Measurements from ENCODE around the gene EHMT2. TPM values are rescaled to one million over a fixed set of nuclear protein-coding genes. Genes with fewer than 3 reads are reported as not detected.

Gene EHMT2
- polyA plus RNA-seq, 1 donor (not counting 4 experiments of a cell fraction or from before 2014, with no cell fraction given), result 17.7 TPM

DNA sequence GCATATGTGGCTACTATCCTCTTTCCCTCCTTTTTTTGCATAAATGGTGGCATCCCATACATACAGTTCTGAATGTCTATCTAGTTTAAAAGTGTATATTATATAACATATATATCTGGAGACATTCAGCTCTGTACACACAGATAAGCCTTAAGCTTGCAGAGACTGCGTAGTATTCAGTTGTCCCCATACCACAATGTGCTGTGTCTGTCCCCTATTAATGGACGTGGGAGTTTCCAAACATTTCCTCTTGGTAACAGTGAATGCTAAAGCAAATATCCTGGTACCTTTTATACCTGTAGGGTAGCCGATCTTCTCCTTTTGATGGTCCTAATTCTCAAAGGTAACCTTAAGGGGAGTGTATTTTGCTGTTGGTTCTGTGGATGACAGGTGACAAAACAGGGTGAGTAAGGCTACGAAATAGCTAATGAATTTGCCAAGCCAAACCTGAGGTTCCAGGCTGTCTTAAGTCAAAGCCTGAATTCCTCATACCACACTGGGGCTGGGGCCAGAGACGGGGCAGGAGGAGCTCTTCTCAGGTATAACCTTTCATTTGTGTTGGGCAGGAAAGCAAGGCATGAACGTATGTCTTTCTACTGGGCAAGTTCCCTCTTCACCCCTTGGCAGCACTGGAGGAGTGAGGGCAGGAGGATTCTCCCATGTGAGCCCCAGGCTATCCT is 22.3 kb upstream of the EHMT2 start:
- H3K27ac ChIP-seq (ENCODE audit: control insufficient read depth, insufficient read depth, low read length), result no peak overlapping the region
- no peaks in the 10 kb centered on the region for H3K36me3 ChIP-seq (ENCODE audit: control insufficient read depth in 2 of 2, extremely low read depth in 1 of 2, insufficient read depth in 2 of 2, low read length in 2 of 2)
- no peaks in the 10 kb centered on the region for H4K20me1 ChIP-seq (ENCODE audit: control insufficient read depth, extremely low read depth, insufficient read depth, low read length)
- H3K79me2 ChIP-seq (ENCODE audit: control insufficient read depth, insufficient read depth, low read length), result no peaks in the 10 kb centered on the region
- no peaks in the 10 kb centered on the region for H3K9me3 ChIP-seq (ENCODE audit: control insufficient read depth, low read depth, low read length)
- no peaks in the 10 kb centered on the region for H3K4me1 ChIP-seq (ENCODE audit: control insufficient read depth, extremely low read depth, insufficient read depth, low read length)
- no peak overlapping the region for H3K4me3 ChIP-seq (ENCODE audit: control insufficient read depth in 2 of 3, extremely low read depth in 1 of 3, insufficient read depth in 2 of 3, low read depth in 1 of 3, low read length in 3 of 3)
- dilution Hi-C loops (cut with MboI; ENCODE audit: extremely low pct_ligation_motif_present, low sequenced_read_pairs), result no loop called here
- no peak overlapping the region for H3K4me2 ChIP-seq (ENCODE audit: control insufficient read depth, extremely low read depth, insufficient read depth, low read depth, low read length)
- TF ChIP-seq EZH2 (IDR thresholded peaks at IDR 0.05; ENCODE audit: low read length) (no peak), CTCF (optimal IDR thresholded peaks at IDR 0.05 in 1 of 3, IDR thresholded peaks at IDR 0.05 in 1 of 3, conservative IDR thresholded peaks at IDR 0.05 in 1 of 3; ENCODE audit: extremely low read depth in 1 of 3, insufficient read depth in 2 of 3, low read length in 3 of 3) (no peak)
- no peaks in the 10 kb centered on the region for H3K9me1 ChIP-seq (ENCODE audit: control insufficient read depth, extremely low read depth, insufficient read depth, low read length)
- no peak overlapping the region for H3K9ac ChIP-seq (ENCODE audit: control insufficient read depth, extremely low read depth, insufficient read depth, low read length)
- no peaks in the 10 kb centered on the region for H3K27me3 ChIP-seq (ENCODE audit: control insufficient read depth, extremely low read depth, insufficient read depth, low read length)
- no peak overlapping the region for H2AFZ ChIP-seq (ENCODE audit: control insufficient read depth, low read length)
- DNase-seq (ENCODE audit: low read depth, low spot score) (no peak), FAIRE-seq (no peak)

- FAIRE-seq (no peak), DNase-seq (ENCODE audit: low read depth, low spot score) (no peak)
- no peak overlapping the region for H3K9ac ChIP-seq (ENCODE audit: control insufficient read depth, extremely low read depth, insufficient read depth, low read length)
- no peaks in the 10 kb centered on the region for H3K36me3 ChIP-seq (ENCODE audit: control insufficient read depth in 2 of 2, extremely low read depth in 1 of 2, insufficient read depth in 2 of 2, low read length in 2 of 2)
- H3K9me1 ChIP-seq (ENCODE audit: control insufficient read depth, extremely low read depth, insufficient read depth, low read length), result no peaks in the 10 kb centered on the region
- no peaks in the 10 kb centered on the region for H3K9me3 ChIP-seq (ENCODE audit: control insufficient read depth, low read depth, low read length)
- TF ChIP-seq EZH2 (IDR thresholded peaks at IDR 0.05; ENCODE audit: low read length), result no peak
- TF ChIP-seq CTCF (optimal IDR thresholded peaks at IDR 0.05 in 1 of 3, IDR thresholded peaks at IDR 0.05 in 1 of 3, conservative IDR thresholded peaks at IDR 0.05 in 1 of 3; ENCODE audit: extremely low read depth in 1 of 3, insufficient read depth in 2 of 3, low read length in 3 of 3), result no peak
- H3K27me3 ChIP-seq (ENCODE audit: control insufficient read depth, extremely low read depth, insufficient read depth, low read length), result no peaks in the 10 kb centered on the region
- H3K27ac ChIP-seq (ENCODE audit: control insufficient read depth, insufficient read depth, low read length), result no peak overlapping the region
- H4K20me1 ChIP-seq (ENCODE audit: control insufficient read depth, extremely low read depth, insufficient read depth, low read length), result no peaks in the 10 kb centered on the region
- peaks cover 4% of the 10 kb centered on the region for H3K4me1 ChIP-seq (ENCODE audit: control insufficient read depth, extremely low read depth, insufficient read depth, low read length)
- no peak overlapping the region for H2AFZ ChIP-seq (ENCODE audit: control insufficient read depth, low read length)
- no peak overlapping the region for H3K4me2 ChIP-seq (ENCODE audit: control insufficient read depth, extremely low read depth, insufficient read depth, low read depth, low read length)
- no peaks in the 10 kb centered on the region for H3K79me2 ChIP-seq (ENCODE audit: control insufficient read depth, insufficient read depth, low read length)
- dilution Hi-C loops (cut with MboI; ENCODE audit: extremely low pct_ligation_motif_present, low sequenced_read_pairs), result no loop called here
- H3K4me3 ChIP-seq (ENCODE audit: control insufficient read depth in 2 of 3, extremely low read depth in 1 of 3, insufficient read depth in 2 of 3, low read depth in 1 of 3, low read length in 3 of 3), result no peak overlapping the region
Observed at GRCh38 chr6:31918069-31918720, 20.7 kb upstream of the EHMT2 start.
